Activated T-cell treated with anti-CD3 and anti-CD28 coated beads for 1 hour (primary cell): ENCODE measurements around the gene WASF3.
"Not testable (repeated sequence)": the region's sequence is repeated elsewhere in the genome, so short reads cannot be mapped to it uniquely, and the experiment has no call there.

Experiments
- DNase-seq: peaks from one replicate; pipeline ENCODE4 v3.0.0-alpha.2; 2020; ENCODE audit warnings: low read depth

WASF3 gene

GRCh38 chr13:26718872-26719271, 161.4 kb downstream of the WASF3 start:
- DNase-seq = no peak

DNA sequence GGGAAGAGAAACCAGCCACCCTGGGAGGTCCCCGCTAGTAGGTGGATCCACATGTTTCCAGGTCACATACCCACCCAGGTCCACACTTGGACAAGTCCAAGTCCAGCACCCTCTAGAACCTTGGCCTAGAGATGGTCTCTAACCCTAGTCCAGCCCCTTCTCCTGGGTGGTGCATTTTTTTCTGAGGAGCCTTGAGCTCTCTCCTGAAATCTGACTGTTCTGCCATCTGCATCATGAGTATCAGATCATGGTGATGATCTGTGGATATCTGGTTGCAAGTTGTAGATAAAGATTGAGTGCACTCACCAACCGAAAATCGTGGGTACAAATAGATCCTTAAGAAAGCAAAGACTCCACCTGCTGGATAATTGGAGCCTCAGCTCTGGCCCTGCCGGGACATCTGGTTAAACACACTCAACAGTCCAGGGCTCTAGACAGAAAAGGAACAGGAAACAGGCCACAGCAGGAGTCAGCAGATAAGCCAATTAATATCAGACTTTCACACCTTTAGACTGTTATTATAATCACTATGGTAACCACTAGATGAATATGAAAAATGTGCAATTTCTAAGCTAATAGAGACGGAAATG, 162.0 kb downstream of the WASF3 start:
- no peak for DNase-seq

GRCh38 chr13:26721251-26722121, 164.0 kb downstream of the WASF3 start:
- DNase-seq = peak; percentile 16

GRCh38 chr13:26722321-26722720, 164.8 kb downstream of the WASF3 start:
- DNase-seq = no peak

DNA sequence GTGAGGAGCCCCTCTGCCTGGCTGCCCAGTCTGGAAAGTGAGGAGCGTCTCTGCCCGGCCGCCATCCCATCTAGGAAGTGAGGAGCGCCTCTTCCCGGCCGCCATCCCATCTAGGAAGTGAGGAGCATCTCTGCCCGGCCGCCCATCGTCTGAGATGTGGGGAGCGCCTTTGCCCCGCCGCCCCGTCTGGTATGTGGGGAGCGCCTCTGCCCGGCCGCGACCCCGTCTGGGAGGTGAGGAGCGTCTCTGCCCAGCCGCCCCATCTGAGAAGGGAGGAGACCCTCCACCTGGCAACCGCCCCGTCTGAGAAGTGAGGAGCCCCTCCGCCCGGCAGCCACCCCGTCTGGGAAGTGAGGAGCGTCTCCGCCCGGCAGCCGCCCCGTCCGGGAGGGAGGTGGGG, 166.1 kb downstream of the WASF3 start:
- not testable (repeated sequence) for DNase-seq

DNA sequence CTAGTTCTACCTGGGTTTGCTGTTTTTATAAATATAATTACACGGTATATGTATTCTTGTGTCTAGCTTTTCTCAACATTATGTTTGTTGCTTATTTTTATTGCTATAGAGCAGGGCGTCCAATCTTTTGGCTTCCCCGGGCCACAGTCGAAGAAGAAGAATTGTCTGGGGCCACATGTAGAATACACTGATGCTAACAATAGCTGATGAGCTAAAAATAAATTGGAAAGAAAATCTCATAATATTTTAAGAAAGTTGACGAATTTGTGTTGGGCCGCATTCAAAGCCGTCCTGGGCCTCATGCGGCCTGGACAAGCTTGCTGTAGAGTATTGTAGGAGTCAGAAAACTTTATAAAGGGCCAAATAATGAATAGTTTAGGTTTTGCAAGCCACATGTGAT, 169.2 kb downstream of the WASF3 start:
- no peak for DNase-seq

- DNase-seq = no peak
Observed at GRCh38 chr13:26727122-26727521, 169.6 kb downstream of the WASF3 start.

- no peak for DNase-seq
Observed at GRCh38 chr13:26727633-26728032, 170.2 kb downstream of the WASF3 start.

- no peak for DNase-seq
Observed at GRCh38 chr13:26735677-26736076, 178.2 kb downstream of the WASF3 start.
